ENCODE data around the gene SPAG5. TPM values are rescaled to one million over a fixed set of nuclear protein-coding genes. Genes with fewer than 3 reads are reported as not detected.

SPAG5 gene
- total and polyA plus RNA-seq, 8 donors = 0.93 to 7.4 (median 2.1) TPM

GRCh38 chr17:28598389-28598788, 436 bp downstream of the SPAG5 start:
- Histone ChIP-seq H3K4me3 (peak overlapping the region; percentile 52 to 63 (median 54)), H3K27ac (peak overlapping the region in 1 of 4 donors; percentile 90), H3K36me3 (no peaks in the 10 kb centered on the region), H3K27me3 (no peaks in the 10 kb centered on the region), H3K4me1 (peaks cover 0 to 11% (median 7%) of the 10 kb centered on the region in 3 donors), H3K9me3 (no peaks in the 10 kb centered on the region)
- TF ChIP-seq, protein P1, sequence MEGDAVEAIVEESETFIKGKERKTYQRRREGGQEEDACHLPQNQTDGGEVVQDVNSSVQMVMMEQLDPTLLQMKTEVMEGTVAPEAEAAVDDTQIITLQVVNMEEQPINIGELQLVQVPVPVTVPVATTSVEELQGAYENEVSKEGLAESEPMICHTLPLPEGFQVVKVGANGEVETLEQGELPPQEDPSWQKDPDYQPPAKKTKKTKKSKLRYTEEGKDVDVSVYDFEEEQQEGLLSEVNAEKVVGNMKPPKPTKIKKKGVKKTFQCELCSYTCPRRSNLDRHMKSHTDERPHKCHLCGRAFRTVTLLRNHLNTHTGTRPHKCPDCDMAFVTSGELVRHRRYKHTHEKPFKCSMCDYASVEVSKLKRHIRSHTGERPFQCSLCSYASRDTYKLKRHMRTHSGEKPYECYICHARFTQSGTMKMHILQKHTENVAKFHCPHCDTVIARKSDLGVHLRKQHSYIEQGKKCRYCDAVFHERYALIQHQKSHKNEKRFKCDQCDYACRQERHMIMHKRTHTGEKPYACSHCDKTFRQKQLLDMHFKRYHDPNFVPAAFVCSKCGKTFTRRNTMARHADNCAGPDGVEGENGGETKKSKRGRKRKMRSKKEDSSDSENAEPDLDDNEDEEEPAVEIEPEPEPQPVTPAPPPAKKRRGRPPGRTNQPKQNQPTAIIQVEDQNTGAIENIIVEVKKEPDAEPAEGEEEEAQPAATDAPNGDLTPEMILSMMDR (IDR thresholded peaks at IDR 0.05) = no peak
- intact Hi-C loops (cut with DNase I) = no loop called here
- 2 to 3% methylated on average over 17 of the region's 17 CpGs for WGBS, 2 donors
- no peak for ATAC-seq
- DNase-seq = no peak
- no peak for FAIRE-seq

DNA sequence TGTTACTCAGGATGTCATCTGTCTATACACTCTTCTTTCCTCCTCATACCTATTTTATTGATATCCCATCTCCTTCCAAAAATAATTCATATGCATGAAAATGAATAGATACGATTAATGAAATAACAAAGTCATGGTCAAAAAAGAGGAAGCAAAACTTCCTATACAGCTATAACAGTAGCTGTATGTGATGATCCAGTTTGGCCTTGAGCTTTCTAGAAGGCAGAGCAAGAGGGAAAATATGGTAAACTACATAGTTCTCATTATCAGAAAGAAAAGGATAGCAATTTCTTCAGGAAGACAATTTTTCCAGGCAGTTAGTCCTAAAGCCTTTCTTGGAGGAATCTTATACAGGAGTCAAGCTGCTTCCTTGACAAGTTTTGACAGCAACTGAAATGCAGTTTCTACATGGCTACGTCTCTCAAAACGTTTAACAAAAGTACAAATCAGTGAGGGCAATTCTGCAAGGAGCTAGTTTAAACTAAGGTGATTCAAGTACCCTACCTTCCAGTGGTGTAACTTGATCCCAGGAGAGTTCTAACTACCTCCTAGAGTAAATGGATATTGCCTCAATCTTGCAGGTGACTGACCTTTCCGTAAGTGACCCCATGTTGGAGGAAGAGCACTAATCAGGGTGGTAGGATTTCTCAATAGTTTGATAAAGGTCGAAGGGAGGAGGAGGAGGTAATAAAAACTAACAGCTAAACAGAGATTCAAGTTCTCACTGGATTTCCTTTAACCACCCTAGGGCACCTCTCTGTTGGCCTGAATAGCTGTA, 1.0 kb downstream of the SPAG5 start:
- no peaks in the 10 kb centered on the region for H3K9me3 ChIP-seq
- no peaks in the 10 kb centered on the region for H3K36me3 ChIP-seq
- intact Hi-C loops (cut with DNase I) = no loop called here
- WGBS, 2 donors = 32 to 37% methylated on average over 5 of the region's 5 CpGs
- H3K4me1 ChIP-seq = peaks cover 0 to 11% (median 7%) of the 10 kb centered on the region in 3 donors
- no peaks in the 10 kb centered on the region for H3K27me3 ChIP-seq
- ATAC-seq (no peak), DNase-seq (no peak), FAIRE-seq (no peak)
- no peak overlapping the region for H3K4me3 ChIP-seq
- TF ChIP-seq, protein P1 (IDR thresholded peaks at IDR 0.05) = no peak
- H3K27ac ChIP-seq = no peak overlapping the region

DNA sequence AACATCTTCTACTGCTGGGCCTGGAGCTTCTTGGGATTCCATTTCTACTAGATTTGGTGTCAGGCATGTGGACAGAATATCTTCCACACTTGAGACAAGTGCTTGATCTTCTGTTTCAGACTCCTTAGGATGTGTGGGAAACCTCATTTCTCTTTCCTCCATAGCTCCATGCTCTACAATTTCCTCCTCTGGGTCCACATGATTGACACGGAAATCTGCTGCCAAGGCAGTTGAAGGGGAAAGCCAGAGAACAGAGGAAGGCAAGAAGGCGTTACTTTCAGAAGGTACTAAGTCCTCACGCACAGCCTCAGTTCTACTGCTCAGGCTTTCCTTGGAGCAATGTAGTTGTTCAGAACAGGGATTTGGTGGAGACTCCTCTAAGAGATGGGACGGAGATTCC, 6.6 kb downstream of the SPAG5 start:
- intact Hi-C loops (cut with DNase I) = no loop called here
- DNase-seq (no peak), FAIRE-seq (no peak), ATAC-seq (no peak)
- no peak overlapping the region for H3K4me3 ChIP-seq
- no peaks in the 10 kb centered on the region for H3K27me3 ChIP-seq
- no peaks in the 10 kb centered on the region for H3K9me3 ChIP-seq
- no peaks in the 10 kb centered on the region for H3K4me1 ChIP-seq
- no peaks in the 10 kb centered on the region for H3K36me3 ChIP-seq
- TF ChIP-seq, protein P1 (IDR thresholded peaks at IDR 0.05) = no peak
- 91 to 96% methylated on average over 4 of the region's 4 CpGs for WGBS, 2 donors
- no peak overlapping the region for H3K27ac ChIP-seq

DNA sequence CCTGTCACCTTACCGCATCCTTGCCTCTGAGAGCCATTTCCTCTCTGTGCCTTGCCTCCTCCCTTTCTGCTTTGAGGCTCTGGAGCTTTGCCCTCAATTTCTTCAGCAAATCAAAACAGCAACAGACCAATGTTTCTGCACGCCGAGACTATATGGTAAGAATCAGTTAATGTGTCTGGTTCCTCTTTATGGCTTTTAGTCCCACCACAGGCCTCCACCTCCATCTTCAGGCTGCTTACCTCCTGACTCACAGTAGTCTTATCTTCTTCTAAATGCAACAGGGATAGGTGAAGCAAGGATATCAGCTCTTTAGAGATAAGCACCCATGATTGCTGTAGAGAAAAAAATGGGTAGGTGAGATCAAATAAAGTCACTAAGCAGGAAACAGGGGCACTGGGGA, 13.0 kb downstream of the SPAG5 start:
- DNase-seq = no peak
- no peak for FAIRE-seq
- H3K27me3 ChIP-seq = no peaks in the 10 kb centered on the region
- H3K27ac ChIP-seq = no peak overlapping the region
- TF ChIP-seq, protein P1 (IDR thresholded peaks at IDR 0.05) = no peak
- no peak for ATAC-seq
- 98 to 100% methylated on average over 3 of the region's 3 CpGs for WGBS, 2 donors
- intact Hi-C loops (cut with DNase I) = no loop called here
- no peaks in the 10 kb centered on the region for H3K9me3 ChIP-seq
- H3K36me3 ChIP-seq = no peaks in the 10 kb centered on the region
- H3K4me1 ChIP-seq = no peaks in the 10 kb centered on the region
- no peak overlapping the region for H3K4me3 ChIP-seq

GRCh38 chr17:28584434-28584833, 14.4 kb downstream of the SPAG5 start:
- no peaks in the 10 kb centered on the region for H3K4me1 ChIP-seq
- intact Hi-C loops (cut with DNase I) = no loop called here
- TF ChIP-seq, protein P1 (IDR thresholded peaks at IDR 0.05) = no peak
- no peak for ATAC-seq
- FAIRE-seq = no peak
- no peak overlapping the region for H3K27ac ChIP-seq
- H3K27me3 ChIP-seq = no peaks in the 10 kb centered on the region
- H3K36me3 ChIP-seq = no peaks in the 10 kb centered on the region
- DNase-seq = no peak
- 78 to 82% methylated on average over 3 of the region's 3 CpGs for WGBS, 2 donors
- no peaks in the 10 kb centered on the region for H3K9me3 ChIP-seq
- H3K4me3 ChIP-seq = no peak overlapping the region
